Duodenal mucosa (tissue), 2 donors: ENCODE measurements around the gene TMEM175.

Experiments
- H3K27ac ChIP-seq: one replicate; pipeline ENCODE4 v1.7.0; 2013; ENCODE audit warnings: low read depth, low read length
- H3K27me3 ChIP-seq, 2 donors: one replicate each; pipeline ENCODE4 v1.7.0; 2013; ENCODE audit warnings: low read length in 2 of 2, control low read depth in 1 of 2; ENCODE audit not compliant: insufficient read depth in 2 of 2, control insufficient read depth in 1 of 2
- H3K36me3 ChIP-seq, 2 donors: one replicate each; pipeline ENCODE4 v1.7.0; 2013; ENCODE audit warnings: low read length in 2 of 2, control low read depth in 1 of 2; ENCODE audit not compliant: insufficient read depth in 2 of 2, control insufficient read depth in 1 of 2
- H3K4me1 ChIP-seq, 2 donors: one replicate each; pipeline ENCODE4 v1.7.0; 2013; ENCODE audit warnings: low read length in 2 of 2, control low read depth in 1 of 2; ENCODE audit not compliant: insufficient read depth in 2 of 2, control insufficient read depth in 1 of 2
- H3K4me3 ChIP-seq, 2 donors: one replicate each; pipeline ENCODE4 v1.7.0; 2013; ENCODE audit warnings: low read length in 2 of 2, low read depth in 1 of 2
- H3K9ac ChIP-seq, 2 donors: one replicate each; pipeline ENCODE4 v1.7.0; 2013; ENCODE audit warnings: low read length in 2 of 2, low read depth in 1 of 2
- H3K9me3 ChIP-seq, 2 donors: one replicate each; pipeline ENCODE4 v1.7.0; 2013; ENCODE audit warnings: low read length in 2 of 2, control low read depth in 1 of 2; ENCODE audit not compliant: control insufficient read depth in 1 of 2

Gene TMEM175

DNA sequence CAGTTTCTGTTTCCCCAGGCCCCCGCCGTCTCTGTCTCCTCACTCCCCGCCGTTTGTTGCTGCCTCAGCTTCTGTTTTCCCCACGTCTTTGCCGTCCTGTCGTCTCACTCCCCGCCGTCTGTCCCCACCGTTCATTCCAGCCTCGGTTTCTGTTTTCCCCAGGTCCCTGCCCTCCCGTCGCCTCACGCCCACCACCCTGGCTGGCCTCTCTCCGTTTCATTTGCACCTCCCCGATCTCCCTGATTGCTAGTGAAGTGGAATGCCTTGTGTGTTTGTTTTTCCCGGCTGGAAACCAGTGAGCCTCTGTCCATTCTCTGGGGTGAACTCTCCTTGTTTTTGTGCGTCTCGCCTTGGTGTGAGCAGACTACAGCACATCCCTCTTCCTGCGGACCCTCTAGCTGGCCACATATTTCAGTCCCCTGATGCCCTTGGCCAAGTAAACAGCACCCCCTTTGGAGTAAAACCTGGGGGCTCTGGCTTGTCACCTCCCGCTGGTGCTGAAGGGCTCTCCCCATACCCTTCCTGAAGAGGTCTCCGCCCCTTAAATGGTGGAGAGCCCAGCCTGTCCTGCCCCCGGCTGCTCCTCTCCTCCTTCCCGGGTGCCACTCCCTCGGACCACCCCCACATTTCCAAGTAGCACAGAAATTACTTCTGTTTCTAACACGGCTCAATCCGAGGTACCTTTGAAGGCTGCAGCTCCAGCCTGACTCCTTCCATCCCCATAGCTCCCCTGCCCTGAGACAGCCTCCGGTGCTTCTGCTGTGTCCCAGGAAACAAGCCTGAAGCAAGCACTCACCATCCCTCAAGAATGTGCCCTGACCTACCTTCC lies 13.2 kb downstream of the TMEM175 start:
- no peak overlapping the region for H3K9ac ChIP-seq
- H3K36me3 ChIP-seq: no peaks in the 10 kb centered on the region
- no peaks in the 10 kb centered on the region for H3K27me3 ChIP-seq
- no peaks in the 10 kb centered on the region for H3K9me3 ChIP-seq
- H3K4me3 ChIP-seq: no peak overlapping the region
- no peak overlapping the region for H3K27ac ChIP-seq
- H3K4me1 ChIP-seq: no peaks in the 10 kb centered on the region

DNA sequence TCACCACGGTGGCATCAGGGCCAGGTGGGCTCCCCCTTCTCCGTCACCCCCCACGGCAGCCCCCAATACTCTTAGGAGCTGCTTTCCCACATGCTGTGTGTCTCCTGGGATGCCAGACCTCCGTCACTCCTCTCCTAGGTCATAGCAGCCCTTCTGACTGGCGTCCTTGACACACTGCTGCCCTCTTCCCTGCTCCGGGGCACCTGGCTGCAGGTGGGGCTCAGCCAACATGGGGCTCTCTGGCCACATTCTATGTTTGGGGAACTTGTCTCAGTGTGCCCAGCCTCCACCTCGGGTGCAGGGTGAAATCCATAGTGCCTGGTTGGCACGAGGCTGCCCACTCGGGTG lies 13.8 kb downstream of the TMEM175 start:
- H3K36me3 ChIP-seq: no peaks in the 10 kb centered on the region
- no peak overlapping the region for H3K4me3 ChIP-seq
- H3K9me3 ChIP-seq: no peaks in the 10 kb centered on the region
- H3K4me1 ChIP-seq: no peaks in the 10 kb centered on the region
- H3K27ac ChIP-seq: no peak overlapping the region
- H3K27me3 ChIP-seq: no peaks in the 10 kb centered on the region
- H3K9ac ChIP-seq: no peak overlapping the region

DNA sequence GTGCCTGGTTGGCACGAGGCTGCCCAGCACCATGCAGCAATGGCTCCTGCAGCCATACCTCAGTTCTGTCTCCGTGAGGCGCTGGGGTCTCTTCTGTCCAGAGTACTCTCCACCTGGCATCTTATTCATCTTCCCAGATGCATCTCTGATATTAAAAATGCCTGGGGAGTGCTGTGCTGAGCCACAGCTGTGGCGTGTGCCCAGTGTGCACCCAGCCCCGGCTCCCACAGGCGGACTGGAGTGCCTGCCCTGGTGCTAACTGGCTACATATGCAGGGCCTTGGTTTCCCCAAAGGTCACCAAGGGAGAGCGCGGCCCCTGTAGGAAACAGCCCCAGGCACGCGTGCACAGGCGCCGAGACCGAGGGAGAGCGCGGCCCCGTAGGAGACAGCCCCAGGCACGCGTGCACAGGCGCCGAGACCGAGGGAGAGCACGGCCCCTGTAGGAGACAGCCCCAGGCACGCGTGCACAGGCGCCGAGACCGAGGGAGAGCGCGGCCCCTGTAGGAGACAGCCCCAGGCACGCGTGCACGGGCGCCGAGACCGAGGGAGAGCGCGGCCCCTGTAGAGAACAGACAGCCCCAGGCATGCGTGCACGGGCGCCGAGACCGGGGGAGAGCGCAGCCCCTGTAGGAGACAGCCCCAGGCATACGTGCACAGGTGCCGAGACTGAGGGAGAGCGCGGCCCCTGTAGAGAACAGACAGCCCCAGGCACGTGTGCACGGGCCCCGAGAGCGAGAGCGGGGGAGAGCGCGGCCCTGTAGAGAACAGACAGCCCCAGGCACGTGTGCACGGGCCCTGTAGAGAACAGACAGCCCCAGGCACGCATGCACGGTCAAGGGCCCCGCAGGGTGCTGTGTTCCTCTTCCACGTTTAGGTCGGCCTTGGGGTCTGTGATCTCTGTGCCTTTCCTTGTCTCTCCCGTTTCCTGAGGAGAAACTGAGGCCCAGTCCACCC lies 14.5 kb downstream of the TMEM175 start:
- no peak overlapping the region for H3K27ac ChIP-seq
- H3K36me3 ChIP-seq: peaks cover 0 to 5% of the 10 kb centered on the region in 2 donors
- no peaks in the 10 kb centered on the region for H3K9me3 ChIP-seq
- no peaks in the 10 kb centered on the region for H3K27me3 ChIP-seq
- H3K4me1 ChIP-seq: no peaks in the 10 kb centered on the region
- no peak overlapping the region for H3K9ac ChIP-seq
- H3K4me3 ChIP-seq: no peak overlapping the region

DNA sequence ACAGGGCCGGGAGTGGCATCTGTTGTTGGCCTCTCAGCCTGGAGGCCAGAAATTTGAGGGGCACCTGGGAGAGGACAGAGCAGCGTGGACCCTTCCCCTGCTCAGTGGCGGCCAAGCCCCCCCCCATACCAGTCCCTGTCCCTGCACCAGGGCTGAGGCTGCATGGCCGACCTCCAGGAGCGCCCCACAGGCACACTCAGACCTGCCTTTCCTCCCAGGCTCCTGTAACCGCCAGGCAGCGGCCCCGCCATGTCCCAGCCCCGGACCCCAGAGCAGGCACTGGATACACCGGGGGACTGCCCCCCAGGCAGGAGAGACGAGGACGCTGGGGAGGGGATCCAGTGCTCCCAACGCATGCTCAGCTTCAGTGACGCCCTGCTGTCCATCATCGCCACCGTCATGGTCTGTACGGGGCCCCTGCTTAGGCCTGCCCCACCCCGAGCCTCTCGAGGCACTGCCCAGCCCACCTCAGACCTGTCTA lies 15.3 kb downstream of the TMEM175 start:
- Histone ChIP-seq H3K27ac (no peak overlapping the region), H3K9me3 (no peaks in the 10 kb centered on the region), H3K9ac (no peak overlapping the region), H3K4me3 (no peak overlapping the region), H3K36me3 (peaks cover 0 to 5% of the 10 kb centered on the region in 2 donors), H3K27me3 (no peaks in the 10 kb centered on the region), H3K4me1 (no peaks in the 10 kb centered on the region)

DNA sequence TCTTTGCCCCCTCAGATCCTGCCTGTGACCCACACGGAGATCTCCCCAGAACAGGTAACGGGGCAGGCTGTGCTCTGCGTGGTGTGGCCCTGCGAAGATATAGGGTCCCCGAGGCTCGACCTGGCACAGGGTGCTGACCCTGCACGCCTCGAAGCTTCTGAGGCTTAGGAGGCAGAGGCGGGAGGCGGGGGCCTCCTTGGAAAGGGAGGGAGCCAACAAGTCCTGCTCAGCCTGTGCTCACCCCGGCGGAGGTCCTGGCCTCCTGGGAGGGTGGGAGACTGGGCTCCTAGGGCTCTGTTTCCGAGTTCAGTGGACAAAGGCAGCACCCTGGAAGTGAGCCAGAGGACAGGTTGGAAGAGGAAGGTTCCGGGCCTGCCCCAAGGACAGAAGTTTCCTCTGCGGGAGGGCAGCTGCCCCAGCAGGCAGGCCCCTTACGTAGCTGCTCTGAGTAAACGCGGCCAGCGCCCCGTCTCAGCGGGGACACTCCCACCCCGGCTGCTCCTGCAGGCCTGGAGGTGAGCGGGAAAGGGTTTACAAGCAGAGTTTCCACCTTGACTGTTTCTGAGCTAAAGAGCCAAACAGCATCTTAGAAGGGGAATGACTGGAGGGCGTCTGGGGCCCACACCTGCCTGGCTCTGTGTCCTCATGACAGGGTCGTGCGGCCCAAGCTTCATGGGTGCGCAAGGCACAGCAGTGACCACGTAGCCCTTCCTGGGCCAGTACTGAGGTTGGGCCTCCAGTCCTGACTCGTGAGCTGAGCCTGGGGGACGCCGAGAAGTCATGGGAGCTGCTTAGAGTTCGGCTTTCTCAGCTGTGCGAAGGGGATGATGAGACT lies 16.1 kb downstream of the TMEM175 start:
- Histone ChIP-seq H3K9ac (no peak overlapping the region), H3K27me3 (no peaks in the 10 kb centered on the region), H3K27ac (no peak overlapping the region), H3K4me1 (no peaks in the 10 kb centered on the region), H3K9me3 (no peaks in the 10 kb centered on the region), H3K4me3 (no peak overlapping the region), H3K36me3 (peaks cover 0 to 5% of the 10 kb centered on the region in 2 donors)

DNA sequence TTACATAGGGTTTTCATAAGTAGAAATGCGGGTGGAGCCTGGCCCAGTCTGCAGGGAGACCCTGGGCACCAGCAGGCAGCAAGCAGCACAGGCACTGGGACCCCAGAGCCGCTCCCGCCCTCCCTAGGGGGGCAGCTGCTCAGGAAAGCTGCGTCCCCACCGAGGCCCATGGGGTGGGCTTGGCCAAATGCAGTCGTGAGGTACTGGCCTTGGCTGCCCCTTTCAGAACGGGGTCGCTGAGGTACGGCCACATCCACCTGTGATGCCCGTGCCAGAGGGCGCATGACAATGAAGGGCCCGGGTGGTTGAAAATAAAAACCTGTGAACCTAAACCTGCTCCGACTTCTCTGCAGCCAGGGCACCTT lies 16.7 kb downstream of the TMEM175 start:
- Histone ChIP-seq H3K9me3 (no peaks in the 10 kb centered on the region), H3K27me3 (no peaks in the 10 kb centered on the region), H3K36me3 (peaks cover 0 to 5% of the 10 kb centered on the region in 2 donors), H3K4me1 (no peaks in the 10 kb centered on the region), H3K9ac (no peak overlapping the region), H3K4me3 (no peak overlapping the region), H3K27ac (no peak overlapping the region)

DNA sequence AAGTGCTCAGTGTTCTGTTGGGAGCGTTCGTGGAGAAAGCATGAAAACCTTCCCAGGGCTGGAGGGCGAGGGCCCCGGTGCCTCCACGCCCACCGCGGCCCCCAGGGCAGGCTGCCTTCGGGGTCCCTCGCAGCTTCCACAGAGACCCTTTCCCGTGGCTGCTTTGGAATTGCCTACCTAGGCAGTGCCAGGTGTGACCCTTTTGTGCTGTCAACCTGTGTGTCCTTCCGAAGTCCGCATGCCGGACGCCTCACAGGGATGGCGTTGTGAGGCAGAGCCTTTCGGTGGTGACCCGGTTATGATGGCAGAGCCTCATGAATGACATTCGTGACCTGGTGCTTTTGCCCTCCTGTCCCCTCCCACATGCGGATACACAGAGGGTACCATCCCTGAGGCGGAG lies 17.4 kb downstream of the TMEM175 start:
- Histone ChIP-seq H3K27me3 (no peaks in the 10 kb centered on the region), H3K27ac (no peak overlapping the region), H3K9me3 (no peaks in the 10 kb centered on the region), H3K36me3 (peaks cover 0 to 7% of the 10 kb centered on the region in 2 donors), H3K4me3 (no peak overlapping the region), H3K4me1 (no peaks in the 10 kb centered on the region), H3K9ac (no peak overlapping the region)

DNA sequence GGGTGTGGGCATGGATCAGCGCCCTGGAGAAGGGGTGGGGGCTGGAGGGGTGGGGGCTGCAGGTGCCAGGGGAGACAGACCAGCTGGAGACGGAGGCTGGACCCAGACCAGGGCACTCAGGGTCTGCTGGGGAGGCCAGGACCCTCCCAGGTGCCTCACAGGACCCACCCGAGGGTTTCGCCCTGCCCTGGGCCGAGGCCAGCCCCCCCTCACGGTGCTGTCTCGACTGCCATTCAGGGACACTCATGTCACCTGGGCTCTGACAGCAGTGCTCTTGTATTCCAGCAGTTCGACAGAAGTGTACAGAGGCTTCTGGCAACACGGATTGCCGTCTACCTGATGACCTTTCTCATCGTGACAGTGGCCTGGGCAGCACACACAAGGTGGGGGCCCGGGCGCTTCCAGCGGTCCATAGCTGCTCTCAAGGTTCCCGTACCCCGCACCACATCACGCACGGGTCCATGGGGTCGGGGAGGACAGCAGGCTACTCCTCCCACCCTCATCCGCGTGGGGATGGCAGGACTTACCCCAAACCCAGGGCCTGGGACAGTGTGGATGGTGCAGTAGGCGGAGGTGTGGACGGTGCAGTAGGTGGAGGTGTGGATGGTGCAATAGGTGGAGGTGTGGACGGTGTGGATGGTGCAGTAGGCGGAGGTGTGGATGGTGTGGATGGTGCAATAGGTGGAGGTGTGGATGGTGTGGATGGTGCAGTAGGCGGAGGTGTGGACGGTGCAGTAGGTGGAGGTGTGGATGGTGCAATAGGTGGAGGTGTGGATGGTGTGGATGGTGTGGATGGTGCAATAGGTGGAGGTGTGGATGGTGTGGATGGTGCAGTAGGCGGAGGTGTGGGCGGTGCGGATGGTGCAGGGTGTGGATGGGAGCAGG lies 18.1 kb downstream of the TMEM175 start:
- no peak overlapping the region for H3K9ac ChIP-seq
- peaks cover 0 to 8% of the 10 kb centered on the region in 2 donors for H3K36me3 ChIP-seq
- no peaks in the 10 kb centered on the region for H3K4me1 ChIP-seq
- no peak overlapping the region for H3K4me3 ChIP-seq
- no peak overlapping the region for H3K27ac ChIP-seq
- H3K27me3 ChIP-seq: no peaks in the 10 kb centered on the region
- no peaks in the 10 kb centered on the region for H3K9me3 ChIP-seq

DNA sequence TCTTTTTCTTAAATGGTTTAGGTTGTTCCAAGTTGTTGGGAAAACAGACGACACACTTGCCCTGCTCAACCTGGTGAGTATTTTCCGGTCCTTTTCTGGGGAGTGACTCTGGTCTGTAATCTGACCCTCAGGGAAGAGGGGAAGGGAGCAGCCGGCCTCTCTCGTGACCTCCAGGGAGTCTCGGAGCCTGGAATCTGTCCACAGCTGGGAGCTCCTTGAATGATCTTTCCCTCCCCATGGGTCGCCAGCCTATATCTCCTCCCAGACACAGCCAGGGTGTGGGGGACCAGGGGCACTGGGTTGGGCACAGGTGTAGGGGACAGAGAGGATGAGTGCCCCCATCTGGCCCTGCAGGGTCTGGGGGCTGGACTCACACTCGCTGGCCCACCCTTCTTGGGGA lies 18.9 kb downstream of the TMEM175 start:
- H3K4me1 ChIP-seq: no peaks in the 10 kb centered on the region
- H3K9ac ChIP-seq: no peak overlapping the region
- H3K9me3 ChIP-seq: no peaks in the 10 kb centered on the region
- H3K27me3 ChIP-seq: no peaks in the 10 kb centered on the region
- peaks cover 0 to 8% of the 10 kb centered on the region in 2 donors for H3K36me3 ChIP-seq
- no peak overlapping the region for H3K4me3 ChIP-seq
- H3K27ac ChIP-seq: no peak overlapping the region
